ENCODE measurements around the gene KRTAP27-1. TPM values are rescaled to one million over a fixed set of nuclear protein-coding genes. Genes with fewer than 3 reads are reported as not detected.

The KRTAP27-1 gene
- total and polyA plus RNA-seq, 12 donors: not detected

DNA sequence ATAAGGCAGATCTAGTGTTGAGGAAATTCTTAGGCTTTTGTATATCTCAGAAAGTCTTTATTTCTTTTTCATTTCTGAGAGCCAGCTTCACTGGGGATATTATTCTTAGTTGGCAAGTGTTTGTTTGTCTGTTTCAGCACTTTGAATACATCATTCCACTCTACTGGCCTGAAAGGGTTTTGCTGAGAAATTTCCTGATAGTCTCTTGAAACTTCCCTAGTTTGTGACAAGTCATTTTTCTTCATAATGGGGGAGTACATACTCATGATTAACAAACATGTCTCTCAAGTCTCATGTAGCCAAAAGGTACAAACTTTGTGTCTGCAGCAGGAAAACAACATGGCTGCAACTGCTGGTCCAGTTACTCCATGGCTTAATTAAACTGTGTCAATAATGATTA lies 11.1 kb downstream of the KRTAP27-1 start:
- no peak for ATAC-seq
- no peak for DNase-seq
- Histone ChIP-seq H3K4me1 (no peaks in the 10 kb centered on the region), H3K4me3 (no peak overlapping the region), H3K27me3 (no peaks in the 10 kb centered on the region), H3K27ac (no peak overlapping the region), H3K36me3 (no peaks in the 10 kb centered on the region), H3K9me3 (peaks cover 0 to 26% (median 12%) of the 10 kb centered on the region in 11 donors)
- intact Hi-C loops (cut with DNase I): no loop called here
- TF ChIP-seq CTCF (IDR thresholded peaks at IDR 0.05): no peak

DNA sequence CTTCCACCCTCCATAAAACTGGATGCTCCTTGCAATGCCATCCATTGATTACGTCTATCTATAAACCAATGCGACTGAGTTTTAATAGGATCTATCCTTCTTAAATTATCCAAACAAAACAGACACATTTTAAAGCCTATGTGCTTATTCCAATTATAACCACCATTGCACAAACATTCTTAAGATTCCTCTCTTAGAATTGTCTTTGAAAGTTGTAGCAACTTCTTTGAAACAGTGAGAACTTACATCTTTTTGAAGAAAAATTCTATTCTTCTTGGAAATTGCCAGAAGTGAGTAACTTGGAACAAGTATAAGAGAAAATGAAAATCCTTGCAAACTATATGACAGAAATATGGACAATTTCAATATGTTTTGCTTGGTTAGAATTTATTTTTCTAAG lies 17.3 kb downstream of the KRTAP27-1 start, which contains the start of gene KRTAP26-1:
TSS of gene KRTAP26-1 (minus strand) at position 101 of the 400 bp plus-strand sequence. CDS start 280 bp downstream, outside the sequence.
- H3K36me3 ChIP-seq: no peaks in the 10 kb centered on the region
- intact Hi-C loops (cut with DNase I): no loop called here
- 84 to 94% methylated on average over 2 of the region's 2 CpGs for WGBS, 2 donors
- no peak for TF ChIP-seq CTCF (IDR thresholded peaks at IDR 0.05)
- peaks cover 0 to 5% (median 0%) of the 10 kb centered on the region in 11 donors for H3K9me3 ChIP-seq
- no peak within 1 kb of the TSS for H3K27ac ChIP-seq
- no peak within 1 kb of the TSS for H3K4me3 ChIP-seq
- no peaks in the 10 kb centered on the region for H3K4me1 ChIP-seq
- no peaks in the 10 kb centered on the region for H3K27me3 ChIP-seq
- ATAC-seq (no peak), DNase-seq (no peak)

DNA sequence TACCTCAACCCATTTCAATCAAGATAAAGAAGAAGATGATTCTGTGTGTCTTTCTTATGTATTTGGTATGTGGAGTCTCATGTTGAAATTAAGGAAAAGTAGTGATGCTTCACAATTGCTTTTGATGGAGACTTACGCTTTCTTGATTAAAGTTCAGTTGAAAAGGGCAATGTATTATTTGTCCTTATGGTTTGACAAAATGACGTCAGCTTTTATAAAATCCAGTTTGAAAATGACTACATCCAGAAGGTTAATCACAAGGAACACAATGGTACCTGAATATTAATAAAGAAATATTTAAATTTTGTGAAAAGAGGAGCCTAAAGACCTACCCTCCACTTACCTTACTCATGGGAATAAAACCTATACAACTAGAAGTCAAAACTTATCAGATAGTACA lies 21.8 kb downstream of the KRTAP27-1 start:
- no peaks in the 10 kb centered on the region for H3K27me3 ChIP-seq
- DNase-seq (no peak), ATAC-seq (no peak)
- intact Hi-C loops (cut with DNase I): no loop called here
- H3K9me3 ChIP-seq: no peaks in the 10 kb centered on the region
- no peak overlapping the region for H3K27ac ChIP-seq
- no peak overlapping the region for H3K4me3 ChIP-seq
- no peaks in the 10 kb centered on the region for H3K4me1 ChIP-seq
- no peak for TF ChIP-seq CTCF (IDR thresholded peaks at IDR 0.05)
- WGBS, 2 donors: 85 to 91% methylated on average over 2 of the region's 2 CpGs
- no peaks in the 10 kb centered on the region for H3K36me3 ChIP-seq

- WGBS, 2 donors: 34 to 35% methylated on average over 2 of the region's 2 CpGs
- no peaks in the 10 kb centered on the region for H3K4me1 ChIP-seq
- H3K36me3 ChIP-seq: no peaks in the 10 kb centered on the region
- H3K27ac ChIP-seq: no peak overlapping the region
- H3K9me3 ChIP-seq: peaks cover 0 to 8% (median 0%) of the 10 kb centered on the region in 11 donors
- DNase-seq: no peak
- no peaks in the 10 kb centered on the region for H3K27me3 ChIP-seq
- TF ChIP-seq CTCF (IDR thresholded peaks at IDR 0.05): no peak
- no peak for ATAC-seq
- intact Hi-C loops (cut with DNase I): no loop called here
- no peak overlapping the region for H3K4me3 ChIP-seq
These were observed 30.6 kb downstream of the KRTAP27-1 start for GRCh38 chr21:30306884-30307283.

Measured in heart right ventricle (tissue), 16 donors.